Measurements from ENCODE around the gene TTBK1. TPM values are rescaled to one million over a fixed set of nuclear protein-coding genes. Genes with fewer than 3 reads are reported as not detected.

The TTBK1 gene
- total RNA-seq, 6 experiments from 2014 or later: 0.83 to 1.6 (median 0.87) TPM

DNA sequence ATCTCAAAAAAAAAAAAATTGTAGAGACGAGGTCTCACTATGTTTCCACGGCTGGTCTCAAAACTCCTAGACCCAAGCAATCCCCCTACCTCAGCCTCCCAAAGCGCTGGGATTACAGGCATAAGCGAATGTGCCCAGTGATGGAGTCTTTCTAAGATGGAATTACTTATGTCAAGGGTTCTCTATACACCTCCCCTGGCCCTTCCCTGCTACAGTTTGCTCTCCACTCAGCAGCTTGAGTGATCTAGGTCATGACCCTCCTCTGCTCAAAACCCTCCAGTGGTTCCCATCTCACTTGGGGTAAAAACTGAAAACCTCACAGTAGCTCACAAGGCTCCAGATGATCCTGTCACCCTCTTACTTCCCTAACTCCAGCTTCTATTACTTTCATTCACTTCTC lies 12.2 kb upstream of the TTBK1 start:
- no peaks in the 10 kb centered on the region for H3K27me3 ChIP-seq
- H3K9me3 ChIP-seq: no peaks in the 10 kb centered on the region
- H3K36me3 ChIP-seq: no peaks in the 10 kb centered on the region
- intact Hi-C loops (cut with DNase I): no loop called here
- TF ChIP-seq POLR2A (IDR thresholded peaks at IDR 0.05): no peak
- no peak for DNase-seq
- H3K4me3 ChIP-seq: no peak overlapping the region
- H3K4me1 ChIP-seq: peaks cover 0 to 12% (median 0%) of the 10 kb centered on the region in 4 donors
- 76% methylated on average over 2 of the region's 4 CpGs for WGBS (ENCODE audit: insufficient coverage, low coverage, low lambda C conversion rate, missing lambda C conversion rate)
- no peak for ATAC-seq
- H3K27ac ChIP-seq: no peak overlapping the region

DNA sequence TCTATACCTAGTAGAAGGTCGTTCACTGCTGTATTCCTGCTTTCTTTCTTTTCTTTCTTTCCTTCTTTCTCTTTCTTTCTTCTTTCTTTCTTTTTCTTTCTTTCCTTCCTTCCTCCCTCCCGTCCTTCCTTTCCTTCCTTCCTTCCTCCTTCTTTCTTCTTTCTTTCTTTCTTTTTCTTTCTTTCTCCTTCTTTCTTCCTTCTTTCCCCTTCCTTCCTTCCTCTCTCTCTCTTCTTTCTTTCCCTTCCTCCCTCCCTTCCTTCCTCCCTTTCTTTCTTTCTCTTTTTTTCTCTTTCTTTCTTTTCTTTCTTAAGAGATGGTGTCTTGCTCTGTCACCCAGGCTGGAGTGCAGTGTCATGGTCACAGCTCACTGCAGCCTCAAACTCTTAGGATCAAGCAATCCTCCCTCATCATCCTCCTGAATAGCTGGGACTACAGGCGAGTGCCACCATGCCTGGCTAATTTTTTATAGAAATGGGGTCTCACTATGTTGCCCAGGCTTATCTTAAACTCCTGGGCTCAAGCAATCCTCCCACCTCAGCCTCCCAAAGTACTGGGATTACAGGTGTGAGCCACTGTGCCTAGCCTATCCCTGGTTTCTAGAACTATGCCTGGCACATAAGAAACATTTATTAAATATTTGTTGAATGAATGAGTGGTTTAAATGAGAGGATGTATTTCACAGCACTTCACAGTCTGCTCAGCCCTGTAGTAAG lies 11.4 kb upstream of the TTBK1 start:
- intact Hi-C loops (cut with DNase I): no loop called here
- no peak for ATAC-seq
- H3K9me3 ChIP-seq: no peaks in the 10 kb centered on the region

DNA sequence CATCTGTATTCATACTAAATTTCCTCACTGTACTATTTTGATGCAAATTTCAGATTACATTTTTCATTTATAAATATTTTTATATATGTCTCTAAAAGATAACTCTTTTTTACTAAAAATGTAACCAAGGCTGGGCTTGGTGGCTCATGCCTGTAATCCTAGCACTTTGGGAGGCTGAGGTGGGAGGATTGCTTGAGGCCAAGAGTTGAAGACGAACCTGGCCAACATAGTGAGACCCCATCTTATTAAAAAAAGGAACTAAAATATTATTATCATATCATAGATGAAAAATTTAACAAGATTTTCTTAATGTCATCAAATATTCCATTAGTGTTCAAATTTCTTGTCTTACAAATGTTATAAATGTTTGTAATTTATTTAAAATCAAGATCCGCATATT lies 7.4 kb upstream of the TTBK1 start:
- ATAC-seq (no peak), DNase-seq (no peak)
- no peaks in the 10 kb centered on the region for H3K27me3 ChIP-seq
- no peak overlapping the region for H3K4me3 ChIP-seq
- H3K4me1 ChIP-seq: no peaks in the 10 kb centered on the region
- no peaks in the 10 kb centered on the region for H3K36me3 ChIP-seq
- intact Hi-C loops (cut with DNase I): no loop called here
- TF ChIP-seq POLR2A (IDR thresholded peaks at IDR 0.05): no peak
- TF ChIP-seq, protein P1, sequence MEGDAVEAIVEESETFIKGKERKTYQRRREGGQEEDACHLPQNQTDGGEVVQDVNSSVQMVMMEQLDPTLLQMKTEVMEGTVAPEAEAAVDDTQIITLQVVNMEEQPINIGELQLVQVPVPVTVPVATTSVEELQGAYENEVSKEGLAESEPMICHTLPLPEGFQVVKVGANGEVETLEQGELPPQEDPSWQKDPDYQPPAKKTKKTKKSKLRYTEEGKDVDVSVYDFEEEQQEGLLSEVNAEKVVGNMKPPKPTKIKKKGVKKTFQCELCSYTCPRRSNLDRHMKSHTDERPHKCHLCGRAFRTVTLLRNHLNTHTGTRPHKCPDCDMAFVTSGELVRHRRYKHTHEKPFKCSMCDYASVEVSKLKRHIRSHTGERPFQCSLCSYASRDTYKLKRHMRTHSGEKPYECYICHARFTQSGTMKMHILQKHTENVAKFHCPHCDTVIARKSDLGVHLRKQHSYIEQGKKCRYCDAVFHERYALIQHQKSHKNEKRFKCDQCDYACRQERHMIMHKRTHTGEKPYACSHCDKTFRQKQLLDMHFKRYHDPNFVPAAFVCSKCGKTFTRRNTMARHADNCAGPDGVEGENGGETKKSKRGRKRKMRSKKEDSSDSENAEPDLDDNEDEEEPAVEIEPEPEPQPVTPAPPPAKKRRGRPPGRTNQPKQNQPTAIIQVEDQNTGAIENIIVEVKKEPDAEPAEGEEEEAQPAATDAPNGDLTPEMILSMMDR (IDR thresholded peaks at IDR 0.05): no peak
- H3K27ac ChIP-seq: no peak overlapping the region
- H3K9me3 ChIP-seq: no peaks in the 10 kb centered on the region
- 76% methylated on average over 2 of the region's 2 CpGs for WGBS (ENCODE audit: insufficient coverage, low coverage, low lambda C conversion rate, missing lambda C conversion rate)

More for the DNA sequence above, 11.4 kb upstream of the TTBK1 start:
- H3K4me1 ChIP-seq: peaks cover 0 to 12% (median 0%) of the 10 kb centered on the region in 4 donors
- TF ChIP-seq, protein P1 (IDR thresholded peaks at IDR 0.05): no peak
- TF ChIP-seq POLR2A (IDR thresholded peaks at IDR 0.05): no peak
- no peaks in the 10 kb centered on the region for H3K36me3 ChIP-seq
- WGBS (ENCODE audit: insufficient coverage, low coverage, low lambda C conversion rate, missing lambda C conversion rate): 40% methylated on average over 3 of the region's 3 CpGs
- H3K27ac ChIP-seq: no peak overlapping the region
- no peaks in the 10 kb centered on the region for H3K27me3 ChIP-seq
- no peak overlapping the region for H3K4me3 ChIP-seq
- no peak for DNase-seq

DNA sequence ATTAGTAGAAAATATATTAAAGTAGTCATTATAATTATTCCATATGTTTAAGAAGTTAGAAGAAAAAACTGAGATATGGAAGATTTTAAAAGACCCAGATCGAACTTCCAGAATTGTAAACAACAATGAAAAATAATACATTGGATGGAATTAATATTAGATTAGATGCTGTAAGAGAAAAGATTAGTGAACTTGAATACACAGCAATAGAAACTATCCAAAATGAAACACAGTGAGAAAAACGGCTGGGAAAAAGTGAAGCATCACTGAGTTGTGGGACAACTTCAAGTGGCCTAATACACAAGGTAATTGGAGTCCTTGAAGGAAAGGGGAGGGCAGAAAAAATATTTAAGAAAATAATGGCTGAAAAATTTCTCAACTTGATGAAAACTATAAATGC lies 4.2 kb upstream of the TTBK1 start:
- no peak for ATAC-seq
- no peaks in the 10 kb centered on the region for H3K27me3 ChIP-seq
- TF ChIP-seq POLR2A (IDR thresholded peaks at IDR 0.05): no peak
- TF ChIP-seq, protein P1 (IDR thresholded peaks at IDR 0.05): no peak
- H3K4me3 ChIP-seq: no peak overlapping the region
- no peaks in the 10 kb centered on the region for H3K9me3 ChIP-seq
- H3K27ac ChIP-seq: no peak overlapping the region
- H3K36me3 ChIP-seq: no peaks in the 10 kb centered on the region
- 40% methylated on average over 2 of the region's 2 CpGs for WGBS (ENCODE audit: insufficient coverage, low coverage, low lambda C conversion rate, missing lambda C conversion rate)
- no peak for DNase-seq
- no peaks in the 10 kb centered on the region for H3K4me1 ChIP-seq
- intact Hi-C loops (cut with DNase I): no loop called here

DNA sequence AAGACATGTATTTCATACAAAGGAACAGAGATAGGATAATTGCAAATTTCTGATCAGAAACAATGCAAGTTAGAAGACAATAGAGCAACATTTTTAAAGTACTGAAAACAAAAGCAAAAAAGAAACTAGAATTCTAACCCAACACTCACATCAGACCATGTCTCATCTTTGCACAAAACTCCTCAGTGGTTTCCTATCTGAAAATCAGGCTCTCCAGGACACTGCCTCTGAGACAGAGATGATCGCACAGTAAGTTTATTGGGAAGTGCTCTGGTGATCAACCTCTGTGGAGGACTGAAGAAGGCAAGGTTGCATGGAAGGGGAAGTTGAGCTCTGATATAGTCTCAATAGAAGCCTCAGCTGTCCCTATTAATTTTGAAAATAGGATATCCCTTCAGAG lies 2.3 kb upstream of the TTBK1 start:
- ATAC-seq (no peak), DNase-seq (no peak)
- Histone ChIP-seq H3K36me3 (no peaks in the 10 kb centered on the region), H3K9me3 (no peaks in the 10 kb centered on the region), H3K27me3 (no peaks in the 10 kb centered on the region), H3K27ac (no peak overlapping the region), H3K4me1 (no peaks in the 10 kb centered on the region), H3K4me3 (no peak overlapping the region)
- intact Hi-C loops (cut with DNase I): no loop called here
- TF ChIP-seq, protein P1 (IDR thresholded peaks at IDR 0.05): no peak
- TF ChIP-seq POLR2A (IDR thresholded peaks at IDR 0.05): no peak
- WGBS (ENCODE audit: insufficient coverage, low coverage, low lambda C conversion rate, missing lambda C conversion rate): 50% methylated on average over 1 of the region's 1 CpG
